ENCODE measurements around the gene TBATA.

GRCh38 chr10:70763567-70763966, 21.6 kb downstream of the TBATA start:
- TF ChIP-seq CTCF (IDR thresholded peaks at IDR 0.05; ENCODE audit: control extremely low read depth in 1 of 3, insufficient read depth in 1 of 3, low read depth in 1 of 3, low read length in 3 of 3), result no peak
- TF ChIP-seq EZH2 (IDR thresholded peaks at IDR 0.05; ENCODE audit: low read depth, low read length, severe bottlenecking), result no peak
- TF ChIP-seq EP300 (IDR thresholded peaks at IDR 0.05; ENCODE audit: borderline replicate concordance in 1 of 2, low read depth in 2 of 2, low read length in 2 of 2), result no peak
- TF ChIP-seq POLR2AphosphoS5 (IDR thresholded peaks at IDR 0.05; ENCODE audit: low read depth, low read length), result no peak
- TF ChIP-seq JUND (IDR thresholded peaks at IDR 0.05; ENCODE audit: low read length), result no peak
- no peak for TF ChIP-seq GABPA (IDR thresholded peaks at IDR 0.05; ENCODE audit: borderline replicate concordance, insufficient read depth, low read length)
- TF ChIP-seq BCL11A (IDR thresholded peaks at IDR 0.05; ENCODE audit: low read depth in 2 of 2, low read length in 2 of 2), result no peak
- no peak for TF ChIP-seq GTF2F1 (IDR thresholded peaks at IDR 0.05; ENCODE audit: borderline replicate concordance, low read depth, low read length)
- no peak for TF ChIP-seq USF2 (IDR thresholded peaks at IDR 0.05; ENCODE audit: low read length)
- no peak for TF ChIP-seq EGR1 (IDR thresholded peaks at IDR 0.05; ENCODE audit: borderline replicate concordance, low read depth, low read length)
- no peak for TF ChIP-seq TAF1 (IDR thresholded peaks at IDR 0.05; ENCODE audit: low read depth, low read length)
- TF ChIP-seq SRF (IDR thresholded peaks at IDR 0.05; ENCODE audit: low read depth, low read length), result no peak

Measured in H1 (cell line).